SKM-1 (cell line): Measurements from ENCODE around the gene ANO9.
"Not testable (repeated sequence)": the region's sequence is repeated elsewhere in the genome, so short reads cannot be mapped to it uniquely, and the experiment has no call there.

Source experiments
- DNase-seq: peaks from one replicate; lab custom pipeline; 2025; ENCODE audit not compliant: unreplicated experiment; lab: John Stamatoyannopoulos, UW

The ANO9 gene

DNA sequence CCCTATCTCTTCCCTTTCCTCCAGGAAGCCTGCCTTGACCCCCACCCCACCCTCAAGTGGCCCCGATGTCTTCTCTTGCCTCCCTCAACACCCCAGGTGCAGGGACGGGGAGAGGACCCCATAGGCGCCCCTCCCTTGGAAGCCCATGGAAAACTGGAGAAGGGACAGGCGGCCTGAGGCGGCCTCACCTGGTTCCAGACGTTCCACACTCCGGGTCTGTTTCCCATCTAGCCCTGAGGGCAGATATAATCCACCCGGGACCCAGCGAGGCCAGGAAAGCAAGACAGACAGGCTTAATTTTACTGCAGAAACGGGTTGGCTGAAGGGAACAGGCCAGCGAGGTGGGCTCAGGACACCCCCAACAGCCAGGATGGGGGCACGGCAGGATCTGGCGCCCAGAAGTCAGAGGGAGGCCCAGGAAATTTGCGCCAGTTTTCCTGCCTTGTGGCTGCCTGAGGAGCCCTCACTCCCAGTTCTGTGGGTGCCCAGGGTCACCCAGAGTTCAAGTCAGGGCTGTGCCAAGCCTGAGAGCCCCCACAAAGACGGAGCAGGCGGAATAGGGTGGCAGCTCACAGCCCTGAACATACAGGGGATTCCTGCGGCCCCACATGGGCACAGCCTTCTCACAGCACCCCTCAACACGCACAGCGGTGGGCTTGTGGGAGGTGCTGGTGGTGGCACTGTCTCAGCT, 24.0 kb downstream of the ANO9 start:
- DNase-seq, result no peak

- DNase-seq, result no peak
These were observed 24.8 kb downstream of the ANO9 start for GRCh38 chr11:416757-417621.

DNA sequence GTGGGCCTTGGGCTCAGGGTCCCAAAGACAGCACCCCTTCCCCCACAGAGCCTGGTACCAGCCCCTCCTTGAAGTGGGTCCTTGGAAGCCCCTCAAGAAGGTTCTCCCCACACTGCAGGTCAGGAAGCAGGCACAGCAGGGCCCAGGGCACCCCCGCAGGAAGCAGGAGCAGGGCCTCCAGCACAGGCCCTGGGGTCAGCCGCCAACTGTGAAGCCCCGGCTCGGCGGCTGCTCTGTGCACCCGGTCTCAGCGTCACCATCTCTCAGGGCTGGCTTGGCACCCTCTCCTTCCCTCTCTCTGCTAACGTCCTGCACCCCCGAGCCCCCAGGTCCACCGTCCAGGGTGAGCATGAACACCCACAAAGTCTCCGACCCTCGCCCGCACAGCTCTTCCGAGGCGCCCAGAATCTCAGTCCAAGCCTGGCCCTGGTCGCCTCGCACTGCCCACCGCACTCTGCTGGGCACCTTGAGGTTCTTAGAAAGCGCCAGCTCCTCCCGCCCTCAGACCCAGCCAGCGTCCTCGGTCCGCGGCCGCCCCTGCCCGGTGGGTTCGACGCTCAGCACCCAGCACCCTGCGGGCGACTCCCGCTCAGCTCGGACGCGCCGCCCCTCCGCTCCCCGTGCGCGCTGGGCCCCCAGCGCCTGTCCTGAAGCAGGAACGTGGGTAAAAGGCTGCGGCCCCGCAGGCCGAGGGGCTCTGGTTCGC, 25.6 kb downstream of the ANO9 start:
- DNase-seq, result no peak

- DNase-seq, result no peak
These were observed 26.2 kb downstream of the ANO9 start for GRCh38 chr11:415640-416041.

DNA sequence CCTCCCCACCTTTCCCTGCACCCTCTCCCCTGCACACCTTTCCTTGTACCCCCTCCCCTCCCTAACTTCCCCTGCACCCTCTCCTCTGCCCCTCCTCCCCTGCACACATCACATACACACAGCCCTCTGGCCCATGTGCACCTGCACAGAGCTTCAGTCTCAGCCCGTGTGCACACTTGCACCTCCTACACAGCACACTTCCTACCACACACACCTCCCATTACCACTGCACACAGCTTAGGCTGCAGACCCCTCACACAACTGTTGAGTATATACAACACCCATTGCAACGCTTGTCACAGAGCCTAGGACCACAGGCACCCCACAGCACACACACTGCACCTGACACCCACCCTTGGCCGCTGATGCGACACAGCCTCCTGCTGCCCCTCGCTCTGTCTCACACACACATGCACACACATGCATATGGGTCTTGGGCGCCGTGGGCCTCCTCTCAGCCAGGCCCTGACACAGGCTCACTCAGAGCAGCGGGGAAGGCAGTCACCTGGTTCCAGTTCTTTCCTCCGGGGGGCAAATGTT, 27.4 kb downstream of the ANO9 start:
- DNase-seq, result no peak

DNA sequence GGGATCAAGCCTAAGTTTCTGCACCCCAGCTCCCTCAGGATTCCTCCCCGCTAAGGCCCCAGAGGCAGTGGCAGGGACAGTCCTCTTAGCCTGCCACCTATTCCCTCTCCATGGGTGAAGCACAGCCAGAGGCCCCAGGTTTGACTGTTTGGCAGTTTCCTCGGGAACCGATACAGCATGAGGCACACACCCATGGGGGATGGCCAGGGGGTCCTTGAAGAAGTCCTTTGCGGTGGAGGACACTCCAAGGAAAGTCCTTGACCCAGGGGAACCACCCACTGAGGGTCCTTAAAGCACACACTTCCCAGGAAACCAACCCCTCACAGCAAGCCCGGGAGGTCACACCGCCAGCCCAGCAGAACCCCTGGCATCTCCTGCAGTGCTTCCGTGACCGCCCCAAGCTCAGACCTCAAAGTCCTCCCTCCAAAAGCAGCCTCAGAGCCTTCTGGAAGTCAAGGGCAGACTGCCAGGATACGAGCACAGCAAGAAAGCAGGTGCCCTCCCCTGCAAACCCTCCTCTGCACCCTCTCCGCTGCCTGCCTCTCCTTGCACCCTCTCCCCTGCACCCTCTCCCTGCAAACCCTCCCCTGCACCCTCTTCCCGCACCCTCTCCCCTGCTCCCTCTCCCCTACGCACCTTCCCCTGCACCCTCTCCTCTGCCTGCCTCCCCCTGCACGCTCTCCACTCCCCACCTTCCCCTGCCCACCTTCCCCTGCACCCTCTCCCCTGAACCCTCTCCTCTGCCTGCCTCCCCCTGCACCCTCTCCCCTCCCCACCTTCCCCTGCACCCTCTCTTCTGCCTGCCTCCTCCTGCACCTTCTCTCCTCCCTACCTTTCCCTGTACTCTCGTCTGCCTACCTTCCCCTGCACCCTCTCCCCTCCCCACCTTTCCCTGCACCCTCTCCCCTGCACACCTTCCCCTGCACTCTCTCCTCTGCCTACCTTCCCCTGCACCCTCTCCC, 28.4 kb downstream of the ANO9 start:
- no peak for DNase-seq

- DNase-seq, result no peak
These were observed 29.1 kb downstream of the ANO9 start for GRCh38 chr11:412641-413119.

DNA sequence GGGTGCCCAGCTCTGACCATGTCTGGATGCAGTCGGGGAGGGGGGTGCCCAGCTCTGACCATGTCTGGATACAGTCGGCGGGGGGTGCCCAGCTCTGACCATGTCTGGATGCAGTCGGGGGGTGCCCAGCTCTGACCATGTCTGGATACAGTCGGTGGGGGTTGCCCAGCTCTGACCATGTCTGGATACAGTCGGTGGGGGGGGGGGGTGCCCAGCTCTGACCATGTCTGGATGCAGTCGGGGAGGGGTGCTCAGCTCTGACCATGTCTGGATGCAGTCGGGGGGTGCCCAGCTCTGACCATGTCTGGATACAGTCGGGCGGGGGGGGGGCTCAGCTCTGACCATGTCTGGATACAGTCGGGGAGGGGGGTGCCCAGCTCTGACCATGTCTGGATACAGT, 30.3 kb downstream of the ANO9 start:
- not testable (repeated sequence) for DNase-seq

DNA sequence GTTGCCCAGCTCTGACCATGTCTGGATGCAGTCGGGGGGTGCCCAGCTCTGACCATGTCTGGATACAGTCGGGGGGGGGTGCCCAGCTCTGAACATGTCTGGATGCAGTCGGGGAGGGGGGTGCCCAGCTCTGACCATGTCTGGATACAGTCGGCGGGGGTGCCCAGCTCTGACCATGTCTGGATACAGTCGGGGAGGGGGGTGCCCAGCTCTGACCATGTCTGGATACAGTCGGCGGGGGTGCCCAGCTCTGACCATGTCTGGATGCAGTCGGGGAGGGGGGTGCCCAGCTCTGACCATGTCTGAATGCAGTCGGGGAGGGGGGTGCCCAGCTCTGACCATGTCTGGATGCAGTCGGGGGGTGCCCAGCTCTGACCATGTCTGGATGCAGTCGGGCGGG, 31.1 kb downstream of the ANO9 start:
- not testable (repeated sequence) for DNase-seq

- DNase-seq, result no peak
These were observed 32.0 kb downstream of the ANO9 start for GRCh38 chr11:409600-410483.

GRCh38 chr11:409008-409599, 32.7 kb downstream of the ANO9 start:
- no peak for DNase-seq

- DNase-seq, result no peak
These were observed 33.4 kb downstream of the ANO9 start for GRCh38 chr11:408154-409007.

DNA sequence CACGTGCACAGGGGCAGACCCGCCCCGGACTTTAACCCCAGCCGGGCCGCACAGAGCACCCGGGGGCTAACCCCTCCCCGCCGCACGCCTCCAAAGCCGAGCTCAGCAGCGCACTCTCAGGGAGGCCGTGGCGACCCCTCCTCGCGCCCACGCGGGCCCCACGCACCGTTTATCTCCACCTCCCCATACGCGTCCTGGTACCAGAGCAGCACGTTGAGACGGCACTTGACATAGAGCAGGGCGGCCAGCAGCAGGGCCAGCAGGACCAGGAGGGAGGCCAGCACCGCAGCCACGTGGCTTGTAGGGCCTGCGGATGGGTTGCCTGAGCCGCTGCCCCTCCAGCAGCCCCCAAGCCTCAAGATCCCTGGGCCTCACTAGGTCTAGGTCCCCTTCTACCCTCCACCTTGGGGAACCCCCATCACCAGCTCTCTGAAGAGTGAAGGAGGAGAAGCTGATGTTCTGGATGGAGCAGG, 34.1 kb downstream of the ANO9 start:
- no peak for DNase-seq

GRCh38 chr11:406796-407650, 34.8 kb downstream of the ANO9 start:
- DNase-seq, result peak; percentile 56

- DNase-seq, result no peak
These were observed 35.6 kb downstream of the ANO9 start for GRCh38 chr11:405954-406795.
